Neutrophil (primary cell): Measurements from ENCODE around the gene MYO7B.

Experiments
- H3K27ac ChIP-seq: fragments of 200-600 bp; sonication (generic); 2 replicates; pipeline ENCODE4 v1.5.1; 2016; ENCODE audit warnings: mild to moderate bottlenecking, moderate library complexity
- H3K27me3 ChIP-seq: fragments of 200-600 bp; sonication (generic); 2 replicates; pipeline ENCODE4 v1.6.0; 2016; ENCODE audit warnings: mild to moderate bottlenecking
- H3K36me3 ChIP-seq: fragments of 200-600 bp; sonication (generic); 2 replicates; pipeline ENCODE4 v1.5.1; 2017
- H3K4me1 ChIP-seq, 2 experiments: fragments of 200-600 bp in 1 of 2; sonication (generic) in 1 of 2; 1 replicate in 1 of 2; 2 replicates in 1 of 2; pipeline versions ENCODE4 v1.5.1 to v1.6.1; 2013 to 2016; ENCODE audit warnings: low read depth in 1 of 2, low read length in 1 of 2, mild to moderate bottlenecking in 1 of 2, moderate library complexity in 1 of 2; ENCODE audit not compliant: control insufficient read depth in 1 of 2, insufficient read depth in 1 of 2
- H3K4me3 ChIP-seq, 2 experiments: fragments of 200-600 bp in 1 of 2; sonication (generic) in 1 of 2; 1 replicate in 1 of 2; 2 replicates in 1 of 2; pipeline ENCODE4 v1.5.1; 2013 to 2016; ENCODE audit warnings: low read depth in 1 of 2, low read length in 1 of 2, mild to moderate bottlenecking in 1 of 2, moderate library complexity in 1 of 2
- H3K9me3 ChIP-seq: fragments of 200-600 bp; sonication (generic); 2 replicates; pipeline ENCODE4 v1.5.1; 2016
- CTCF ChIP-seq: fragments of 200-600 bp; sonication (generic); IDR thresholded peaks from 2 replicates; pipeline ENCODE4 v1.5.1; 2016; ENCODE audit warnings: antibody characterized with exemption

Gene MYO7B

GRCh38 chr2:127624756-127625571, 89.5 kb downstream of the MYO7B start:
- peaks cover 0 to 2% of the 10 kb centered on the region in 2 experiments for H3K4me1 ChIP-seq
- H3K27ac ChIP-seq: no peak overlapping the region
- H3K4me3 ChIP-seq: no peak overlapping the region
- peaks cover 17% of the 10 kb centered on the region for H3K36me3 ChIP-seq
- H3K27me3 ChIP-seq: no peaks in the 10 kb centered on the region
- no peaks in the 10 kb centered on the region for H3K9me3 ChIP-seq
- no peak for TF ChIP-seq CTCF

- Histone ChIP-seq H3K27me3 (no peaks in the 10 kb centered on the region), H3K4me3 (no peak overlapping the region), H3K4me1 (peaks cover 0 to 8% of the 10 kb centered on the region in 2 experiments), H3K9me3 (no peaks in the 10 kb centered on the region), H3K27ac (no peak overlapping the region), H3K36me3 (peaks cover 14% of the 10 kb centered on the region)
- no peak for TF ChIP-seq CTCF
Measured at GRCh38 chr2:127625572-127625951, 90.1 kb downstream of the MYO7B start.

- no peak for TF ChIP-seq CTCF
- no peak overlapping the region for H3K27ac ChIP-seq
- H3K4me1 ChIP-seq: peaks cover 0 to 14% of the 10 kb centered on the region in 2 experiments
- H3K4me3 ChIP-seq: no peak overlapping the region
- H3K9me3 ChIP-seq: no peaks in the 10 kb centered on the region
- no peaks in the 10 kb centered on the region for H3K27me3 ChIP-seq
- peaks cover 14% of the 10 kb centered on the region for H3K36me3 ChIP-seq
Measured at GRCh38 chr2:127626175-127626574, 90.7 kb downstream of the MYO7B start.

- no peaks in the 10 kb centered on the region for H3K27me3 ChIP-seq
- no peaks in the 10 kb centered on the region for H3K9me3 ChIP-seq
- peaks cover 0 to 15% of the 10 kb centered on the region in 2 experiments for H3K4me1 ChIP-seq
- H3K27ac ChIP-seq: no peak overlapping the region
- H3K36me3 ChIP-seq: peaks cover 14% of the 10 kb centered on the region
- H3K4me3 ChIP-seq: no peak overlapping the region
- TF ChIP-seq CTCF: no peak
Measured at GRCh38 chr2:127626917-127627739, 91.6 kb downstream of the MYO7B start.

GRCh38 chr2:127627740-127628571, 92.5 kb downstream of the MYO7B start:
- H3K27me3 ChIP-seq: no peaks in the 10 kb centered on the region
- H3K4me1 ChIP-seq: peaks cover 0 to 17% of the 10 kb centered on the region in 2 experiments
- H3K9me3 ChIP-seq: no peaks in the 10 kb centered on the region
- peaks cover 13% of the 10 kb centered on the region for H3K36me3 ChIP-seq
- H3K27ac ChIP-seq: no peak overlapping the region
- no peak for TF ChIP-seq CTCF
- no peak overlapping the region for H3K4me3 ChIP-seq
